ENCODE results near the gene RBM47. TPM values are rescaled to one million over a fixed set of nuclear protein-coding genes. Genes with fewer than 3 reads are reported as not detected.

RBM47 gene
- total RNA-seq, 1 experiment from 2014 or later: 70.3 TPM

DNA sequence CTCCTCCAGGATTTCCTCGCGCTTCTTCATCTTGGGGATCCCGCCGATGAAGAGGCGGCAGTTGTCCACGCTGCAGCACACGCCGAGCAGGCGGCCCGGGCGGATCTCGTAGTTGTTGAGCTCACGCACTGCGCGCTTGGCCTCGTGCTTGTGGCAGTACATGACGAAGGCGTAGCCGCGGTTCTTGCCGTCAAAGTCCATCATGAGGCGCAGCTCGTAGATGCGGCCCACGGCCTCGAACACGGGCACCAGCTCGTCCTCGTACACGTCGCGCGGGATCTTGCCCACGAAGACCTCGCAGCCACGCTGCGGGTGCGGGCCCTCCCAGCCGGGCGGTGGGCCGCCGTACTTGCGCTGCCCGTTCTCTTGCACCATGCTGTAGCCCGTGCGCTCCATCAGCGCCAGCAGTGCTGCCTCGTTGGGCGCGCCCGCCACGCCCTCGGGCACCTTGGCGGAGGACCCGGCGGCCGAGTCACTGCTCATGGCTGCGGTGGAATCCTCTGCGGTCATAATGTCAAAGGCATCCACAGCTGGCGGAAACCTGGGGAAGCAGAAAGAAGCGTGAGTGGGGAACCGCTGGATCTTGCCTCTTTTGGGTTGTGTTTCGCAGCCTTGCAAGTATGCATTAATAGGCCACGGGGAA is 191.2 kb downstream of the RBM47 start:
- Mint-ChIP-seq H3K4me3 (no peak overlapping the region), H3K9me3 (no peaks in the 10 kb centered on the region; a peak in 1 of 5 replicates), H3K36me3 (ENCODE audit: insufficient read depth in 1 of 3, low read depth in 3 of 3) (peaks cover 11 to 30% (median 27%) of the 10 kb centered on the region in 3 experiments), H3K27ac (peak overlapping the region in 2 of 3 experiments; percentile 6 to 13; a peak in 3 of 7 replicates), H3K27me3 (ENCODE audit: low read depth) (no peaks in the 10 kb centered on the region), H3K4me1 (peaks cover 19 to 23% of the 10 kb centered on the region in 2 experiments)
- no peaks in the 10 kb centered on the region for H3K9me3 ChIP-seq (ENCODE audit: control insufficient read depth, low read depth, low read length)
- H4K8ac ChIP-seq (replicated peaks; ENCODE audit: insufficient read length, low read depth, low read length): peak overlapping the region; percentile 32
- 0 out of 2 replicates have a peak, but pooled peaks cover 2% of the 10 kb centered on the region for H3K79me2 ChIP-seq (ENCODE audit: insufficient read depth, low read length)
- TF ChIP-seq, protein P1, sequence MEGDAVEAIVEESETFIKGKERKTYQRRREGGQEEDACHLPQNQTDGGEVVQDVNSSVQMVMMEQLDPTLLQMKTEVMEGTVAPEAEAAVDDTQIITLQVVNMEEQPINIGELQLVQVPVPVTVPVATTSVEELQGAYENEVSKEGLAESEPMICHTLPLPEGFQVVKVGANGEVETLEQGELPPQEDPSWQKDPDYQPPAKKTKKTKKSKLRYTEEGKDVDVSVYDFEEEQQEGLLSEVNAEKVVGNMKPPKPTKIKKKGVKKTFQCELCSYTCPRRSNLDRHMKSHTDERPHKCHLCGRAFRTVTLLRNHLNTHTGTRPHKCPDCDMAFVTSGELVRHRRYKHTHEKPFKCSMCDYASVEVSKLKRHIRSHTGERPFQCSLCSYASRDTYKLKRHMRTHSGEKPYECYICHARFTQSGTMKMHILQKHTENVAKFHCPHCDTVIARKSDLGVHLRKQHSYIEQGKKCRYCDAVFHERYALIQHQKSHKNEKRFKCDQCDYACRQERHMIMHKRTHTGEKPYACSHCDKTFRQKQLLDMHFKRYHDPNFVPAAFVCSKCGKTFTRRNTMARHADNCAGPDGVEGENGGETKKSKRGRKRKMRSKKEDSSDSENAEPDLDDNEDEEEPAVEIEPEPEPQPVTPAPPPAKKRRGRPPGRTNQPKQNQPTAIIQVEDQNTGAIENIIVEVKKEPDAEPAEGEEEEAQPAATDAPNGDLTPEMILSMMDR (conservative IDR thresholded peaks at IDR 0.05): no peak
- no peaks in the 10 kb centered on the region for H4K20me1 ChIP-seq (ENCODE audit: control insufficient read depth, insufficient read depth, insufficient read length)
- H4K5ac ChIP-seq (ENCODE audit: insufficient read length, low read depth, low read length): no peak overlapping the region
- no peak overlapping the region for H3K23ac ChIP-seq (ENCODE audit: insufficient read length, low read depth, low read length)
- H3T11ph ChIP-seq (ENCODE audit: low read length): no peak overlapping the region
- no peak overlapping the region for H4K91ac ChIP-seq (ENCODE audit: insufficient read length, low read depth, low read length)
- no peak overlapping the region for H3K27ac ChIP-seq (ENCODE audit: insufficient read length, low read depth, low read length)
- H3K27me3 ChIP-seq (ENCODE audit: insufficient read depth, low read length): no peaks in the 10 kb centered on the region
- no peak overlapping the region for H2BK12ac ChIP-seq (ENCODE audit: insufficient read length, low read depth, low read length)
- no peaks in the 10 kb centered on the region for H3K79me1 ChIP-seq (ENCODE audit: insufficient read depth, low read depth, low read length, poor library complexity, severe bottlenecking)
- H3K14ac ChIP-seq (ENCODE audit: insufficient read depth, low read length): no peak overlapping the region
- no peak overlapping the region for H2AFZ ChIP-seq (ENCODE audit: low read length)
- no CpG with 5 or more reads among the region's 64 CpGs for WGBS (ENCODE audit: extremely low coverage, insufficient read length, low lambda C conversion rate)
- H3K18ac ChIP-seq (ENCODE audit: insufficient read length, low read depth, low read length): no peak overlapping the region
- no peak overlapping the region for H3K9ac ChIP-seq (ENCODE audit: extremely low read depth, insufficient read length, low read length)
- H2BK5ac ChIP-seq (ENCODE audit: insufficient read length, low read length): no peak overlapping the region
- H2BK120ac ChIP-seq (ENCODE audit: low read depth, low read length, poor library complexity, severe bottlenecking): no peak overlapping the region
- no peak overlapping the region for H2BK15ac ChIP-seq (ENCODE audit: low read depth, low read length)
- no peaks in the 10 kb centered on the region for H3K23me2 ChIP-seq (ENCODE audit: insufficient read length, low read depth, low read length, poor library complexity, severe bottlenecking)
- no peak for DNase-seq
- no peak overlapping the region for H2AK5ac ChIP-seq (ENCODE audit: insufficient read length, low read length)
- H3K4me1 ChIP-seq (ENCODE audit: insufficient read depth, low read length): no peaks in the 10 kb centered on the region; the same call in 1 of the 2 replicates
- H3K4me2 ChIP-seq (ENCODE audit: insufficient read depth, insufficient read length, low read length): no peak overlapping the region
- no peak overlapping the region for H3K56ac ChIP-seq (ENCODE audit: insufficient read length, low read depth, low read length)
- no peak overlapping the region for H2BK20ac ChIP-seq (ENCODE audit: low read depth, low read length, poor library complexity, severe bottlenecking)
- H3K4ac ChIP-seq (ENCODE audit: low read depth, low read length): no peak overlapping the region

Measured in H9 (cell line).